CD4-positive, alpha-beta T cell (primary cell): ENCODE results near the gene FARS2. TPM values are rescaled to one million over a fixed set of nuclear protein-coding genes. Genes with fewer than 3 reads are reported as not detected.
A peak's percentile ranks its signal among the peaks of the same experiment; 100 is the strongest.

Experiments used
- ATAC-seq: fragments of 200-7000 bp; cut with Tn5 transposase; one replicate; pipeline ENCODE4 v1.10.0; 2022; ENCODE audit warnings: mild to moderate bottlenecking; ENCODE audit not compliant: poor library complexity
- CTCF ChIA-PET: fragments of 350-600 bp; sonication (Branson Sonifier 250); formaldehyde crosslinking; loops from one replicate; lab custom pipeline; 2021; ENCODE audit warnings: antibody characterized with exemption, inconsistent platforms; lab: Charles Lee
- POLR2A ChIA-PET: fragments of 350-600 bp; sonication (Branson Sonifier 250); formaldehyde crosslinking; loops from one replicate; lab custom pipeline; 2021; ENCODE audit warnings: antibody characterized with exemption, inconsistent platforms; lab: Charles Lee
- DNase-seq, 14 experiments: peaks; one replicate each; pipeline ENCODE4 v3.0.0-alpha.2; 2013 to 2020; ENCODE audit warnings: mixed read lengths in 2 of 14
- H3K27ac ChIP-seq, 2 donors: one replicate each; pipeline versions ENCODE4 v1.5.1 to v1.7.0; 2013; ENCODE audit warnings: low read length in 2 of 2, low read depth in 1 of 2, mild to moderate bottlenecking in 1 of 2
- H3K27me3 ChIP-seq, 2 experiments: 1 replicate in 1 of 2; 2 replicates in 1 of 2; pipeline versions ENCODE4 v1.6.1 to v1.7.0; 2013; ENCODE audit warnings: low read length in 2 of 2, control low read depth in 1 of 2, mild to moderate bottlenecking in 1 of 2, moderate library complexity in 1 of 2; ENCODE audit not compliant: insufficient read depth in 2 of 2, control insufficient read depth in 1 of 2
- H3K36me3 ChIP-seq: one replicate; pipeline ENCODE4 v1.6.1; 2013; ENCODE audit warnings: low read length, control low read depth; ENCODE audit not compliant: insufficient read depth
- H3K4me1 ChIP-seq: one replicate; pipeline ENCODE4 v1.6.1; 2013; ENCODE audit warnings: low read length, control low read depth; ENCODE audit not compliant: insufficient read depth
- H3K4me3 ChIP-seq: one replicate; pipeline ENCODE4 v1.5.1; 2013; ENCODE audit warnings: mild to moderate bottlenecking, low read length, moderate library complexity
- H3K9me3 ChIP-seq, 2 experiments: 1 replicate in 1 of 2; 2 replicates in 1 of 2; pipeline versions ENCODE4 v1.6.1 to v1.7.0; 2013; ENCODE audit warnings: low read length in 2 of 2, mild to moderate bottlenecking in 2 of 2, control low read depth in 1 of 2, moderate library complexity in 1 of 2; ENCODE audit not compliant: control insufficient read depth in 1 of 2, insufficient read depth in 1 of 2
- H3K27ac Mint-ChIP-seq: one replicate; pipeline ENCODE4 v1.8.0; 2020; ENCODE audit warnings: mixed read lengths
- H3K27me3 Mint-ChIP-seq: one replicate; pipeline ENCODE4 v1.8.0; 2021; ENCODE audit warnings: mixed read lengths
- H3K36me3 Mint-ChIP-seq: one replicate; pipeline ENCODE4 v1.8.0; 2021; ENCODE audit warnings: low read depth, mixed read lengths
- H3K4me1 Mint-ChIP-seq: one replicate; pipeline ENCODE4 v1.8.0; 2021; ENCODE audit warnings: low read depth, mixed read lengths
- H3K4me3 Mint-ChIP-seq: one replicate; pipeline ENCODE4 v1.8.0; 2020; ENCODE audit warnings: mild to moderate bottlenecking, mixed read lengths
- H3K9me3 Mint-ChIP-seq: one replicate; pipeline ENCODE4 v1.8.0; 2020; ENCODE audit warnings: mixed read lengths
- intact Hi-C, 2 experiments: fragments of 100-400 bp; cut with DNase I in 1 of 2; cut with micrococcal nuclease in 1 of 2; formaldehyde crosslinking; loops; one replicate each; pipeline versions ENCODE4 v1.15.1 to v1.9.0; 2023 to 2025; cut with DNase I, micrococcal nuclease
- total RNA-seq, 174 experiments: library from RNA in 2 of 174; stranded (reverse) in 2 of 174; gene quantifications; one replicate each; pipeline ENCODE4 v1.2.3 and lab custom pipeline; 2021 to 2026
- TF ChIP-seq, protein P1 (sequence below): fragments of 200-600 bp; IDR thresholded peaks from one replicate; pipeline ENCODE4 v1.8.0; 2022; ENCODE audit warnings: antibody characterized with exemption, mild to moderate bottlenecking

FARS2 gene
- total RNA-seq, 2 experiments from 2014 or later, result 12.6 to 12.8 TPM

DNA sequence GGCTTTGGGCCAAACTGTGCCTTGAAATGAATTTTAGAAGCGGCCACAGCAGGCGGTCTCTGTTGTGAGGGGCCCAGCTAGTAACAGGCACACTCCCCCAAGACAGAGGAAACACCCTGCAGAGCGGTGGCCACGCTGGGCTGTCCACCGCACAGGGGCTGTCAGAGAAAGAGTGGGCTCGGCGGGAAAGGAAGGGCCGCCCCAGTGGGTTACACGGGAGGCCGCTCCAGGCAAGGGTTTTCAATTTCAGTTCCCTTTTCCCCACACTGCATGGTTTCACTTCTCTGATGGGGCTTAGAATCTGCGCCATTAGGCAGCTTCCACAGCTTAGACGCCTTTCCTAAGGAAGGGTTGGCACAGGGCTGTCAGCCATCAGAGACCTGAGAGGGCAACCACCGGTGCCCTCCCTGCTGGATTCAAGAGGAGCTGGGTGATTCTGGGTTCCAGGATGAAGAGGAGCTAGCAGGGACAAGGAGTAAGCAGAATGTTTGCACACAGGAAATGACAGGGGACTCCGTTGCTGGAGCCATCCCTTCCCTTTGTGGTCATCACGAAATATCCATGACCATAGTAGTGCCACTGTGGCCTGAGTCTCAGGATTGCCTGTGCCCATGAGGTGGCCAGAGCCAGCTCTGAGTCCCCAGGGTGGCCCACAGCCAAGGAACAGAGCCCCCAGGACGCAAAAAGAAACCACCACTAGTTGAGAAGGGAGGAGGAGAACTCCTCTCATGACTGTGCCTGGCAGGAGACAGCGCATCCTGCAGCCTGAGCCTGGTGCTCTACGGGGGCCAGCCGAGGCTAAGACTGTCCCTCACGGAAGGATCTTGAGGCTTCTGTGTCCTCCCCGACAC, 462.8 kb downstream of the FARS2 start:
- Mint-ChIP-seq H3K27me3 (no peaks in the 10 kb centered on the region), H3K9me3 (no peaks in the 10 kb centered on the region), H3K27ac (peak overlapping the region; percentile 58), H3K36me3 (no peaks in the 10 kb centered on the region), H3K4me3 (peak overlapping the region; percentile 66), H3K4me1 (peaks cover 31% of the 10 kb centered on the region)
- H3K9me3 ChIP-seq, result no peaks in the 10 kb centered on the region
- H3K4me1 ChIP-seq, result peaks cover 7% of the 10 kb centered on the region
- peak in 3 of 14 experiments; percentile 9 to 50 (median 49) for DNase-seq
- no peak overlapping the region for H3K27ac ChIP-seq
- H3K36me3 ChIP-seq, result no peaks in the 10 kb centered on the region
- peak overlapping the region; percentile 25 for H3K4me3 ChIP-seq
- CTCF ChIA-PET, result interaction anchor here (1.2 kb wide), 1 partner anchor 61 kb away, joined by 3 read pairs; no protein-coding TSS in a partner anchor
- ATAC-seq, result no peak
- intact Hi-C loops, result loop anchor here in 1 of 2 experiments (10.0 kb wide), 1 partner anchor 59 kb away; no protein-coding TSS in a partner anchor
- POLR2A ChIA-PET, result no interaction called here
- no peaks in the 10 kb centered on the region for H3K27me3 ChIP-seq
- TF ChIP-seq, protein P1, sequence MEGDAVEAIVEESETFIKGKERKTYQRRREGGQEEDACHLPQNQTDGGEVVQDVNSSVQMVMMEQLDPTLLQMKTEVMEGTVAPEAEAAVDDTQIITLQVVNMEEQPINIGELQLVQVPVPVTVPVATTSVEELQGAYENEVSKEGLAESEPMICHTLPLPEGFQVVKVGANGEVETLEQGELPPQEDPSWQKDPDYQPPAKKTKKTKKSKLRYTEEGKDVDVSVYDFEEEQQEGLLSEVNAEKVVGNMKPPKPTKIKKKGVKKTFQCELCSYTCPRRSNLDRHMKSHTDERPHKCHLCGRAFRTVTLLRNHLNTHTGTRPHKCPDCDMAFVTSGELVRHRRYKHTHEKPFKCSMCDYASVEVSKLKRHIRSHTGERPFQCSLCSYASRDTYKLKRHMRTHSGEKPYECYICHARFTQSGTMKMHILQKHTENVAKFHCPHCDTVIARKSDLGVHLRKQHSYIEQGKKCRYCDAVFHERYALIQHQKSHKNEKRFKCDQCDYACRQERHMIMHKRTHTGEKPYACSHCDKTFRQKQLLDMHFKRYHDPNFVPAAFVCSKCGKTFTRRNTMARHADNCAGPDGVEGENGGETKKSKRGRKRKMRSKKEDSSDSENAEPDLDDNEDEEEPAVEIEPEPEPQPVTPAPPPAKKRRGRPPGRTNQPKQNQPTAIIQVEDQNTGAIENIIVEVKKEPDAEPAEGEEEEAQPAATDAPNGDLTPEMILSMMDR, result no peak

DNA sequence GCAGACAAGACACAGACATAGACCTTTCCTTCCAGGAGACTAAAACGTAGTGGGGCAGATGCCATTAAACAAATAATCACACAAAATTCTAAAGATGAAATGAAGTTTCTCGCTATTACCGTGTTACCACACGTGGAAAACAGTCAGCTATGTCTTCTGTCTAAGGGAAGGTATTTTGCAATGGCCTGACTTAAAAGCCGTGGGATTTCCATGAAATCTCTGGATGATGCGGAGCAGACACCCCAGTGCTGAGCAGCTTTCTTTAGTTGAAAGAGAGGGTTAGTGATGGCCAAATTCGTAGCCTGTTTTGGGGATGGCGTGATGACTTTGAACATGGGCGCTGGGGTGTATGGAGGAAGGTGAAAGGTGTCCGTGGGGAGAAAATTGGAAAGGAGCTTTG, 463.6 kb downstream of the FARS2 start:
- Histone ChIP-seq H3K27ac (no peak overlapping the region), H3K4me3 (no peak overlapping the region), H3K4me1 (peaks cover 7% of the 10 kb centered on the region), H3K36me3 (no peaks in the 10 kb centered on the region), H3K9me3 (no peaks in the 10 kb centered on the region), H3K27me3 (no peaks in the 10 kb centered on the region)
- TF ChIP-seq, protein P1, result no peak
- Mint-ChIP-seq H3K27ac (no peak overlapping the region), H3K27me3 (no peaks in the 10 kb centered on the region), H3K4me1 (peaks cover 31% of the 10 kb centered on the region), H3K9me3 (no peaks in the 10 kb centered on the region), H3K36me3 (no peaks in the 10 kb centered on the region), H3K4me3 (no peak overlapping the region)
- CTCF ChIA-PET, result interaction anchor here (1.2 kb wide), 1 partner anchor 60 kb away, joined by 3 read pairs; no protein-coding TSS in a partner anchor
- DNase-seq (no peak), ATAC-seq (no peak)
- intact Hi-C loops, result loop anchor here in 1 of 2 experiments (10.0 kb wide), 1 partner anchor 60 kb away; no protein-coding TSS in a partner anchor
- POLR2A ChIA-PET, result no interaction called here

DNA sequence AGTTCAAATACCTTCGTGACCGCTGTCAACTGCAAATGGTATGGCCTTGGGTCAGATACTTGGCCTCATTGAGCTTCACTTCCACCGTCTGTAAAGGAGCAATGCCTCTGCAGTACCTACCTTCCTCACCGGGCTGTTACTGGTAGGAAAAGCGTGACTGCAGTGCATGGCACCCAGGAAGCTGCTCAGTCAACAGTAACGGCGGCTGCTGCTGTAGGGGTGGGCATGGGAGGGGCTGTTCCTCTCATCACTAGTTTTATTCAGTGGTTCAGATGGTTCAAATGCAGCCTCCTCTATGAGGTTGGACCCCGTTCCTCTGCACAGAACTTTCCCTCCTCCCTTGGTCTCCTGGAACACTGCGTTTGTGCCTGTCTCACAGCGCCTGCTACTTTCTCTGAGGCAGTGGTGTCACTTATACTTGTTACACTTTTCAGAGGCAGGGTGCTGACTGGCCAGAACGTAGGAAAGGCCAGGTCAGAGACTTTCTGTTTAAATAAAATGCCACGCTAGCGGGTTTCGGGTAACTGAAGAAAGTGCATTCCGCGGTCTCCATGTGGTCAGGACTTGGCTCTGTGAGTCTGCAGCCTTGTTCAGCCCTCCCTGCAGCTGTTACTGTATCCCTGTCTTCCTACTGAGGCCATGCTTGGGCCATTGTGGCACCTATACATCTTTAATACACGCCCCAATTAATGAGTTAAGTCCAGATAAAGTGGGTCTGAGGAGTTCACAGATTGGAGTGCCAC, 465.8 kb downstream of the FARS2 start:
- H3K4me3 Mint-ChIP-seq, result no peak overlapping the region
- no peaks in the 10 kb centered on the region for H3K27me3 Mint-ChIP-seq
- H3K9me3 ChIP-seq, result no peaks in the 10 kb centered on the region
- peaks cover 35% of the 10 kb centered on the region for H3K4me1 Mint-ChIP-seq
- no peaks in the 10 kb centered on the region for H3K36me3 ChIP-seq
- no peak overlapping the region for H3K27ac ChIP-seq
- TF ChIP-seq, protein P1, result no peak
- no peaks in the 10 kb centered on the region for H3K9me3 Mint-ChIP-seq
- intact Hi-C loops, result loop anchor here in 1 of 2 experiments (10.0 kb wide), 1 partner anchor 62 kb away; no protein-coding TSS in a partner anchor
- no peak for ATAC-seq
- H3K4me1 ChIP-seq, result peaks cover 7% of the 10 kb centered on the region
- no peak for DNase-seq
- H3K27ac Mint-ChIP-seq, result no peak overlapping the region
- no peak overlapping the region for H3K4me3 ChIP-seq
- no peaks in the 10 kb centered on the region for H3K36me3 Mint-ChIP-seq
- POLR2A ChIA-PET, result no interaction called here
- no peaks in the 10 kb centered on the region for H3K27me3 ChIP-seq
- CTCF ChIA-PET, result no interaction called here
